GM19238 (cell line): ENCODE data around the gene ARHGAP8.

ENCODE experiments used
- DNase-seq: peaks from one replicate; pipeline ENCODE4 v3.0.0; 2011; ENCODE audit warnings: low spot score; ENCODE audit not compliant: insufficient read length

The ARHGAP8 gene

GRCh38 chr22:44752285-44753188 lies at the start of gene ARHGAP8:
ARHGAP8 (plus strand) TSS chr22:44752575; CDS start chr22:44786528, 33,953 bp downstream.
- no peak for DNase-seq

- no peak for DNase-seq
Observed at GRCh38 chr22:44703255-44703870, 49.0 kb upstream of the ARHGAP8 start.

GRCh38 chr22:44704159-44705021 lies 48.0 kb upstream of the ARHGAP8 start:
- no peak for DNase-seq

GRCh38 chr22:44705022-44705297 lies 47.4 kb upstream of the ARHGAP8 start:
- DNase-seq, result no peak

GRCh38 chr22:44706488-44706887 lies 45.9 kb upstream of the ARHGAP8 start:
- no peak for DNase-seq

GRCh38 chr22:44707178-44707577 lies 45.2 kb upstream of the ARHGAP8 start:
- DNase-seq, result no peak

- DNase-seq, result no peak
Observed at GRCh38 chr22:44707752-44708151, 44.6 kb upstream of the ARHGAP8 start.

- DNase-seq, result no peak
Observed at GRCh38 chr22:44709881-44710392, 42.4 kb upstream of the ARHGAP8 start.

- DNase-seq, result no peak
Observed at GRCh38 chr22:44710474-44711240, 41.7 kb upstream of the ARHGAP8 start.

- DNase-seq, result no peak
Observed at GRCh38 chr22:44711241-44711560, 41.2 kb upstream of the ARHGAP8 start.

GRCh38 chr22:44711690-44712555 lies 40.5 kb upstream of the ARHGAP8 start:
- no peak for DNase-seq

- DNase-seq, result no peak
Observed at GRCh38 chr22:44712962-44713361, 39.4 kb upstream of the ARHGAP8 start.

- DNase-seq, result no peak
Observed at GRCh38 chr22:44714703-44715350, 37.5 kb upstream of the ARHGAP8 start.

GRCh38 chr22:44718418-44718817 lies 34.0 kb upstream of the ARHGAP8 start:
- no peak for DNase-seq

- no peak for DNase-seq
Observed at GRCh38 chr22:44719586-44720368, 32.6 kb upstream of the ARHGAP8 start.

- no peak for DNase-seq
Observed at GRCh38 chr22:44721213-44721612, 31.2 kb upstream of the ARHGAP8 start.

GRCh38 chr22:44722611-44723010 lies 29.8 kb upstream of the ARHGAP8 start:
- DNase-seq, result no peak

- DNase-seq, result no peak
Observed at GRCh38 chr22:44723801-44724200, 28.6 kb upstream of the ARHGAP8 start.

- DNase-seq, result no peak
Observed at GRCh38 chr22:44724416-44724815, 28.0 kb upstream of the ARHGAP8 start.
